EH (cell line): ENCODE results near the gene SLC9A3.
"Not testable (repeated sequence)": the region's sequence is repeated elsewhere in the genome, so short reads cannot be mapped to it uniquely, and the experiment has no call there.

ENCODE experiments used
- DNase-seq: peaks from one replicate; pipeline ENCODE4 v3.0.0-alpha.2; 2015; ENCODE audit warnings: low read depth

The SLC9A3 gene

DNA sequence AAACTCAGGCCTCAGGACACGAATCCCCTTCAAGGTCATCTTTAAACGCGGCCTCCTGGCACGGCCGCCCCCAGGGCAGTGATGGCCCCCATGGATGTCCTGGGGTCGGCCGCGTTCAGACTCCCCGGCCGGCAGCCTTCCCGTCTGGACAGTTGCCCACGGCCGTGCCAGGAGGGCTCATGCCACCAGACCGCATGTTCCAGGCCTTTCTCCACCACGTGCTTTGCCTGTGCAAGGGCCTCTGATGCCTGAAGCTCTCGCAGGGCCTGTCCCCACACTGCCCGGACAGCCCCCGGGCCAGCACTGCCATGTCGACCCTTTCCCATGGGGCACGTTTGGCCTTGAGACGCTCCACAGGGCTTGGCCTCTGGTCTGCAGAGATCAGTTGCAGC lies 34.6 kb downstream of the SLC9A3 start:
- no peak for DNase-seq

DNA sequence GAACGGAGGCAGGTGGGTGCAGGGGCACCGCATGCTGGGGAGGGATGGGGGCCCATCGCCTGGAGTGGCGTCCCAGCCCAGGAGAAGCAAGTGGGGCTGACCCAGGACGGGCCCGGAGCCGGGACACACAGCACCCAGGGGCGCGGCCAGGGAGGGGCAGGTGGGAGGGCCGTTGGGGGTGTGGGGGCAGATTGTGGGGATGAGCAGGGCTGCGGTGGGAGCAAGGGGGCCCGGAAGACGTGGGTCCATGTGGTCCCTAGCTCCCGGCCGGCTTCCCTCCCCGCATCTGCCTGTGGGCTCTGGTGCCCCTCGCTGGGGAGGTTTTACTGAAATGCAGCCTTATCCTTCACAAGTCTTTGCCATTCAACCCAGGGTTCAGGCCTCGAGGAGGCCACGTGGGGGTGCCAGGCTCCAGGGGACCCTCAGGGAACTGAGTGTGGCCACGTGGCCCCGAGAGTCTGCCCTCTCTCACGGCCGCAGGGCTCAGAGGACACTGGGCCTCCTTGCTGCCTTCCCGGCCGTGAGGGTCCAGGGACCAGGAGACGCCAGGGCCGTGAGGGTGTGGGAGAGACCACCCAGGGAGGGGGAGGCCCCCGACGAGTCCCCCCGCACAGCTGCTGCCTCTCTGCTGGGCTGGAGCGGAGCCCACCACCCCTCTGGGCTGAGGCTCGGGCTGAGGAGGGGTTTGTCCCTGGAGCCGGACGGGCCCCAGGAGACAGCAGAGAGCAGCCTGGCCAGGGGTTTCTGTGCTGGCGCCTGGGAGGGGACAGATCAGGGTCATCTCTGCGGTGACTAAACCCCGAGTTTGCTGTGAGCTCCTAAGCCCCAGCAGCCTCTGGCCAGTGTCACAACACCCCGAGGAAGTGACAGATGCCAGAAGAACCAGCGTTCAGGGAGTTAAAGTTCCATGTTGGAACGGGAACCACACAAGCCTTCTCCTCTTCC lies 35.2 kb downstream of the SLC9A3 start:
- no peak for DNase-seq

DNA sequence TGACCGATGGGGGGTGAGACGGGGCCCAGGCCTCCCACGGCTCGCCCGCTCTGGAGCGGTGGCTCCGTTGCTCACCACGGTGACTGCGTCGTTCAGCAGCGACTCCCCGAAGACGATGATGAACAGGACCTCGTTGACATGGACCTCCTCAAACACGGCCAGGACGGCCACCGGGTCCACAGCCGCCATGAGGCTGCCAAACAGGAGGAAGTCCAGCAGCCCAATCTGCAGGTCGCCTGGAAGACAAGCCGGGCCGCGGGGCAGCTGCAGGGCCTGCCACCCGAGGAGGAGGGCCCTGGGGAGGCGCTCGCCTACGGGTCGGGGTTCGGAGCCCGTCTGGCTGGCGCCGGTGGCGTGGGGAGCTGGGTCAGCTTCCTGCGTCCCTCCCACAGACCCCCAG lies 36.0 kb downstream of the SLC9A3 start:
- DNase-seq = no peak

DNA sequence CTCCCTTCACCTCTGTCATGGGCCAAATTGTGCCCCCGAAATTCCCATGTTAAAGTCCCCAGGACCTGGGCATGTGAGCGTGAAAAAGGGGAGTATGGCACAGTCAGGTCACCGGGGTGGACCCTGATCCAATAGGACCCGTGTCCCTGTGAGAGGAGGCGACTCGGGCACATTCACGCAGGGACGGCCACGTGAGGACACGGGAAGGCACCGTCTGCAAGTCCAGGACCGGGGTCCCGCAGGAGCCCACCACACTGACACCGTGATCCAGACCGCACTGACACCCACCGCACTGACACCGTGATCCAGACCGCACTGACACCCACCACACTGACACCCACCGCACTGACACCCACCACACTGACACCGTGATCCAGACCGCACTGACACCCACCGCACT lies 37.7 kb downstream of the SLC9A3 start:
- DNase-seq = not testable (repeated sequence)

DNA sequence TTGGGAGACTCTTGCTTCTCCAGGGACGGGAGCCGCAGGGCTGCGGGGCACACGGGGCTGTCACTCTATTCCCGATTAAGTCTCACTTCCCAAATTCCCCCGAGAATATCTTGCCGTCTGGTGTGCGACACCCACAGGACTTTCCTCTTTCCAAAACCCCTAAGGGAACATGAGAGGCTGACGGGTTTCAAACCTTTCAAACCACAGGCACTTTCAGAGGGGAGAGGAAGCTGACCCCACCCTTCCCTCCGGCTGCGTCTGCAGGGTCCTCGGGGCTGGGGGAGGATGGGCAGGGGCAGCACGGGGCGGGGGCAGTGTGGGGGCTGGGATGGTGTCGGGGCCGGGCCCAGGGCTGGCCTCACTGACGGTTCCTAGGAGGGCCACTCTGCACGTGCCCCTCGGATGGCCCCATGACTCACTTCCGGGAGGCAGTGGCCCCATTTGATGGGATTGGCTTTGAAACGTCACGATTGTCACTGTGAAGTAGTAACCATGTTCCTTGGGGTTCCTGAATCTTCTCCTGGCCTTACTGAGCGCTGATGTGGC lies 38.2 kb downstream of the SLC9A3 start:
- peak; percentile 18 for DNase-seq

DNA sequence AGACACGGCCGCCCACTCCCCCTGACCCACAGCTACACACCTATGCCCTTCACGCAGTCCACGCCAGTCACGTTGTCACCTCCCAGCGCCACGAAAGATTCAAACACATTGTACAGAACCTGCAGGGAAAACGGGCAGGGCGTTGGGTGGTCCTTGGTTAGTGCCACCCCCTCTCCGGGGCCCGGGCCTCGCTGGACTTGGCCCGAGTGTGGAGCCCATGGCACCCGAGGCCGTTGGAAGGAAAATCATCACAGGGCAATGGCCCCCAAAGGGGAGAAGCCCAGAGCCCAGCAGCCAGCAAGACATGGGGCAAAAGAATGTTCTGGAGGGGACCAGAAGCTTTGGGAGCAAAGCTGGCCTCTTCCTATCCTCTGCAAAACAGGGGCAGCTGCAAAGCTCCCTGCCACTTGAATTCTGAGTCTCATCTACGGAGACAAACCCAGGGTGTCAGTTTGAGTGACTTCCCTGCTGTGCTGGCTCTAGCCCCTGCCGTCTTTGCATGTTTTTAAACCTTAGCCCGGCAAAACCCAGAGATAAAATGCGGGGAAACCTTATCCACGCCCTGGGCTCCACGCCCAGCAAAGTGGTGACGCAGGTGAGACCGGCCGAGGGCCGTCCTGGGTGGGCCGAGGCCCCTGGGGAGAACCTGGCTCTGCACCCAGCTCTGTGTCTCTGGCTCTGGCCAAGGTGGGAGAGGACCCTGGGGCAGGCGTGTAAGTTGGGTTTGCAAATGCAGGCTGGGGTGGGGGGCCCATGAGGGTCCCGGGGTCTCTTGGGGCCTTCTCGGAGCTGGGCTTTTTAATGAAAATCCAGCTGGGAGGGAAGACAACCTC lies 38.9 kb downstream of the SLC9A3 start:
- no peak for DNase-seq

DNA sequence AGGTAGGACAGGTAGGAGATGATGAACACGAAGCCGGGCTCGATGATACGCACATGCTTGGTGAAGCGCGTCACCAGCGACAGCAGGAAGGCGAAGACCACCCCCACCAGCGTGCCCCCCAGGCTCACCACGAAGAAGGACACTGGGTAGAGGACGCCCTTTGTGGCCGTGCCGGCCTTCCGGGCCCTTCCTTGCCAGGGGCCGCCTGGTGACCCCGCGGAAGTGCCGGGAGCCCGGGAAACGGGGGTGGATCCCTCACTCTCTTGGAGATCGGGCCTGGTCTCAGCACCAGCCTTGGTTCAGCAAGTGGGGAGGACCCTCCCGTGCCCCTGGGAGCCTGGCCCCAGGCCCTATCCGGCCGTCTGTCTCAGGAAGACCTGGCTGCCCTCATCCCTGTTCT lies 39.7 kb downstream of the SLC9A3 start:
- no peak for DNase-seq

DNA sequence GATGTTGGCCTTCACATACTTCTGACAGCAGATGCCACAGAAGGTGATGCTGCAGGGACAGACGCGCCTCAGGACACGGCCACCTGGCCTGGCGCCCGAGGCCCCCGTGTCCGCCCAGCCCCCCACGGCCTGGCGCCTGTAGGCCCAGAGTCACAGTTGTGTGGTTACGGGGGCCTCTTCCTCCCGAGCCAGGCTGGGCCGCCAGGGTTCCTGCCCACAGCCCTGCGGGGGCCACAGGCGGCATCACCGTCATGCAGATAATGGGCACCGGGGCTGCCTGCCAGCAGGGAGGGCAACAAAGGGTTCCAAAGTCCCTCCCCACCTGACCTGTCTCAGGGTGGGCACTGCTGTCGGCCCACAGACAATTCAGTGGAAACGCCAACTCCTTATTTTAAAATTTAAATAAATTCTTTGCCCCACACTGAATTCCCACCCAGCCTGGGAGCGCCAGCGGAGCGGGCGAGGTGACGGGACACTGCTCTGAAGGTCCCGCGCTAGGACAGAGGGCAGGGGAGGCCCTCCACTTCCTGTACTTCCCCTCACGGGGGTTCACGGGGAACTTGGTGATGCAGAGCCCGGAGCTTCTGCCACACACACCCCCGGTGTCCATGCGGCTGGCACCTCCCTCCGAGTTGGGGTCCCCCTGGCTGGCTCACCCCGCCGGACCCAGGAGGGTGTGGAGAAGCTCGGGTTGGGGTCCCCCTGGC lies 40.7 kb downstream of the SLC9A3 start:
- DNase-seq = no peak

DNA sequence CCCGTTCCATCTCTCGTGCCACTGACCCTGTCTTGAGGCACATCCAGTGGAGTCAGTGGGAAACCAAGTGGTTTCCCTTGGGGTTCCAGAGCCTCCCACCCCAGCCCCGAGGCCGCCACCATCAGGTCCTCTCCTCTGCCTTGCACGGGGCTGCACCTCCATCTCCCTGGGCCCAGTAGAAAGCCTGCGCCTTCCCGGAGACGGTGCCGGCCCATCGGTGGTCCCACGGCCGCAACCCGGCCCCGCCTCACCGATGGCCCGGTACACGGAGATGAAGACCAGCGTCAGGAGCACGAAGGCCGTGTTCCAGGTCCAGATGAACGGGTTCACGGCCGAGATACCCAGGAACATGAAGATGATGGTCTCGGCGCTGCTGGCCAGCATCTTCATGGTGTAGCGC lies 41.2 kb downstream of the SLC9A3 start:
- no peak for DNase-seq

DNA sequence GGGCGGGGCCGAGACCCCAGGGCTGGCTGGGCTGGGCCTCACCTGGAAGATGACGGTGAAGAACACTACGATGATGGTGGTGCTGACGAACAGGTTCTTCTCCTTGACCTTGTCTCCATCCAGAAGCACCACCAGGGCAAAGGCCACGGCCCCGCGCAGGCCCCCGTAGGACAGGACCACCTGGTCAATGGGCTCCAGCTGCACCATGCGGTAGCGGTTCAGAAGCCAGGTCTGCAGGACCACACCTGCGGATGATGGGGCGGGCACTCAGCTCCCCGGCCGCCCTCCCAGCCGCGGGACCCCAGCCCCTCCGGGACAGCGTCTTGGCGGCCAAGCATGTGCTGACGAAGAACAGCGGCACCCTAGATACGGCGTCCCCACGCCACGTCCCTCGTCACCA lies 41.7 kb downstream of the SLC9A3 start:
- no peak for DNase-seq

DNA sequence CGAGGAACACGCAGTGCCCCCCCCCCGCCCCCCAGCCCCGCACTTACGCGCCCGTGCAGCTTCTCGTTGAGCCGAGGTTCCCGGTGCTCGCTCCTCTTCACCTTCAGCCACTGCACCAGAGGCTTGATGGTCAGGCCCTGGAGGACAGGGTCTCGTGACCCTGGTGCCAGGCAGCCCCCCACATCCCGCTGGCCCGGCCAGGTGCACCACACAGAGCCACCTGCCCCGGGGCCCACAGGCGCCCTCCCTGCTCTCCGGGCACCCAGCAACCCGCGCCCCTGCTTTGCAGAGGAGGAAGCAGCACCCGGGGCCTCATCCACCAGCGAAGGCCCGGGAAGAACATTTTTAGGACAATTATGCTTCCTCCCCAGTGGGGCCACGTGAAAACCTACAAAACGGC lies 42.2 kb downstream of the SLC9A3 start:
- no peak for DNase-seq

DNA sequence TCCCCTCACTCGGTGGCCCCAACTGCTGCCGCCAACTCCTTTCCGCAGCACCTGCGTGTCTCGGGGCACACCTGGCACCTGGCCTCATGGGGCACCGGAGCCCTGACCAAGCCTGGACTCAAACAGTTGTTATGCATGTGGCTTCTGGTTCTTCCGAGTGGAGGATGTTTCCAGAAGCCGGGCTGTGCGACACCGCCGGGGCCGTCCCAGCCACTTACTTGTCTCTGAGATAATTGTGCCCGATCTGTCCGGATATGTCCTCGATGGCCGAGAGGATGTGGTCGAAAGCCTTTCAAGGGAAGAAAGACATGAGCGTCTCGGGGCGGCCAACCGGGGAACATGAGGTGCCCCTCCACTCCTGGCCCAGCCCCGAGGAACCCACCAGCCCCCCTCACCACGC lies 42.9 kb downstream of the SLC9A3 start:
- no peak for DNase-seq

DNA sequence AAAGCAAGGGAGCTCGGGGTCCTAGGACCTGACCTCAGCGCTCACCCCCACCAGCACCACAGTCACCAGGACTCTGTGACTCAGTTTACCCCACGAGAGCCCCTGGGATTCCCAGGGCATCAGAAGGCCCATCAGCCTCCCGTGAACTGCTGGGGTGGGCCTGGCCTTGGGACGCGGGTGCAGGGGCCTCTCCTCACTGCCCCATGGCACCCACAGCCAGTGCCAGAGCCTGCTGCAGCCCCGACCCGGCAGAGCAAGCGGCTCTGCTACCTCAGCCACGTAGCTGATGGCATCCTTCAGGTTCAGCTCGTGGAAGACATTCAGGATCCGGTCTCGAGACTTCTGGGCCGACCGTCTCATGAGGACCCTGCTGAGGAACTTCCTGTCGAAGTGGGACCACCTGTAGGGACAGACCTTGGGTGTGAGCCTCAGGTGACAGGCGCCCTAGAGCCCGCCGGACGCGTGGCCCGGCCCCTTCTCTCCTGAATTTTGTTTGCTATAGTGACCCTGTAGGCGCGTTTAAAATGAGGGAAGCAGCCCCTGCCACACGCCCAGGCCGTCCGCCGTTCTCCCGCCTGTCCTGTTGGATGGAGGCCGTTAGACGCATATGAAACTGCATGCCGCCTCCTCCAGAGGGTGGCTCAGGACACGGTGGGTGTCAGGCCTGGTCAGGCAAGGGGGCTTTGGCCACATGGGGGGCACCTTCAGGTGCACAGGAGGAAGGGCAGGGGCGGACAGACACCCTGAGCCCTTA lies 44.5 kb downstream of the SLC9A3 start:
- no peak for DNase-seq

DNA sequence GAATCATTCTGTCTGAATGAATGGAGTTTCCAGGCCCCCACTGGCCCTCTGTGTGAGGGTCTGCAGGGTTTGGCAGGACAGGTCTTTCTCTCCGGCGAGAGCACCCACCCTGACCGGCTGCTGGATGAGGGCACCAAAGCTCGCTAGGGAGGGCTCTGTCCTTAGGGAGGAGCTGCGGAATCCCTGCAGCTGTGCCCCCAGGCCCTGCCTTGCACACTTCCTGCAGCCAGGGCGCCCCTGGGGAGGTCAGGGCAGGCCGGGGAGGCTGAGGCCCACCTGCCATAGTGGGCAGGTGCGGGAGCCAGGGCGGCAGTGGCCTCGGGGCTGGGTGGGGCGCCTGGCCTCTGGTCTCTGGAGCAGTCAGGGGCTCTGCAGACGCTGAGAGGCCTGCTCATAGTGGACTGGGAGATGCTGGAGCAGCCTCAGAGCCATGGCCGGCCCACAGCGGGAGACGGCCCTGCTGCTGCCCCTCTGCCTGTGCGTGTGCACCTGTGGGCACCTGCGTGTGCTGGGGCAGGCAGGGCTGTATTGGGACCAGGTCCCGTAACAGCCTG lies 45.2 kb downstream of the SLC9A3 start:
- no peak for DNase-seq

DNA sequence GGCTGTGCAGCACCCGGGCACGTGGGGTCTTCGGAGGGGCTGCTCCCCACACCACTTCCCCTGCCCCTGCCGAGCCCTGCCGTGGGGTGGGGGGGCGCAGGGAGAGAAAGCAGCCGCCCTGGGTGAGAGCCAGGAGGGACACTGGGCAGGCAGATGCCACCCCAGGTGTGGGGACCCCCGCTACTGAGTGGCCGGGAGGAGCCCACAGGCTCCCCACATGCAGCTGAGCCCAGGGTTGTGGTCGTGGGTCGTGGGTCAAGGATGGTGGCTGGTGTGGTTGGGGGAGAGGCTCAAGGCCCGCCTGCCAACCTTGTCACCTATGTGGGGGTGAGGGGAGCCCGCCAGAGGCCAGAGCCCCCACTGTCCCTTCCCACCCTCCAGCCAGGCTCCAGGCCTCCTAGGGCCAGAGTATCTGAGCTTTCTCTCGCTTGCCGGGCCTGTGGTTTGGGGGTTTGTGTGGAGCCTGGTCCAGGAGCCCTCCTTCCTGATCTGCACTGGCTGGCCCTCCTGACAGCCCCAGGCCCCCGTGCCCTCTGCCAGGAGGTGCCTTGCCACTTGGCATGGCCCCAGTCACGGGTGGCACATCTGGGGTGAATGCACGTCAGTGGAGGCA lies 45.8 kb downstream of the SLC9A3 start:
- no peak for DNase-seq

DNA sequence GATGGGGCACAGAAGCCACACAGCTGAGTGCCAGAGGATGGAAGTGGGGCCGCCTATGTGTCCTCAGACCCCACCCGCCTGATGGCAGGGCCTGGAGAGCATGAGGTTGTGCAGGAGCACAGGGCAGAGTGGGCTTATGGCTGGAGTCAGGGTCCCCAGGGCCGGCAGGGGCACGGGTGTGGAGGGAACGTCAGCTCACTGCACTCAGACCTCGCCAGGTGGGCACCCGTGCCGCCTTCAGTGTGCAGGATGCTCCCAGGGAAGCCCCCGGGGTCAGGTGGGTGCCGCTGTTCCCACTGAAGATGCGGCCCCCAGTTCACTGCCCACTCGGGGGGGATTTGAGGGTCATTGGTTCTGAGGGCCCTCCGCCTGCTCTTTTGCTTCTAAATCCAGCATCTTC lies 46.4 kb downstream of the SLC9A3 start:
- no peak for DNase-seq

DNA sequence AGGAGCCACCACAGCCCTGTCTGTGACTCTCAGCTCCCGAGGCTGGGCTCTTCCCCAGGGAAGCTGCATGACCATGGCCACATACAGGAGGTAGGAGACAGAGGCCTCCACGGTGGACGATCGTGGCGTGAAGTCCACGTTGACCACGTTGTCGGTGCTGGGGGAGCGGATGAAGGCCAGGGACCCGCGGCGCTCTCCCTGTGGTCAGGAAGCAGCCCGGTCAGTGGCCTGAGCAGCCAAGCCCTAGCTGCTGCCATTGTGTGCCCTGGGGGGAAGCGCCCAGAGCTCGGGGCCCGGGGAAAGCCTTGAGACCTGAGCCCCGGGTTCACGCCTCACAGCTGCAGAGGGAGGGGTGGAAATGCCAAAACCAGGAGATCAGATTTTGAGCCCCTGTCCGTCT lies 47.0 kb downstream of the SLC9A3 start:
- DNase-seq = no peak

DNA sequence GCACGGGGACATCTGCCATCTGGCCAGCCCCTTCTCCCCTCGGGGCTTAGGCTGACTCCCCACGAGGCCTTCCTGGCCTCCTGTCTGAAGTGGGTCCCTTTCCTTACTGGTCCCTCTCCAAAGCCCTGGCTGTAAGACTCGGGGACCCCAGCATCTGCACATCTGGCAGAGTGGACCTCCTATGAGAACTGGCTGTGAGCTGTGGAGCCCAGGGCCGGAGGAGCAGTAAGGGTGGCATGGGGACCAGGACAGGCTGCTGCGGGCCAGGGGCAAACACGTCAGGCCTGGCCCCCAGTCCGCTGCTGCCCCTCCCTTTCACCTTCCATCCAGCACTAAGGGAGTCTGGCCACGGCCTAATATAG lies 47.5 kb downstream of the SLC9A3 start:
- no peak for DNase-seq

DNA sequence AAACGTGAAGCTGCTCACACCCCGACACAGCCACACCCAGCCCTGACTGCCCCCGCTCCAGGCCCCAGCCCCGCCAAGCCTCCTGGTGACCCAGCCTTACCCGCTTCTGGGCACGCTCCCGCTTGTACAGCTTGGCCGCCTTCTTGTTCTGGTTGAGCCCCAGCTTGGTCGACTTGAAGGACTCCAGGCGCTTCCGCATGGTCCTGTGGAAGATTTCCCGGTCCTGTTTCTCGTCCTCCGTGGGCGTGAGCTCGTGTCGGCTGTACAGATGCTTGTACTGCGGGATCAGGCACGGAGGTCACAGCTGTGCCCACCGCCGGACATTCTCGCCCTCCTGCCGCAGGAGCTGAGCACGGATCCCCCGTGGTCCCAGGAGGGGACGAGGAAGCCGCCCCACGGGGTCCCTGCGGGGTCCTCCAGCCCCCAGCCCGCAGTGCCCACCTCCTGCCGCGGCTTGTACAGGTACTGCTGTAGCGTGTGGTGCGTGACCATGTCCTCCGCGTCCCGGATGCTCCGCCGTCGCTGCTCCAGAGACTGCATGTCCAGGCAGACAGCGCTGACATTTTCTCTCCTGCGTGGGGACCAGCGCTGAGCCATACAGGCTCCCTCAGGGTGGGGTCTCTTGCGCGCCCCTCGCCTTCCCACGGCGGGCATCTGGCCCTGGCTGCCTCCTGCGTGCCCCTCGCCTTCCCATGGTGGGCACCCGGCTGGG lies 48.0 kb downstream of the SLC9A3 start:
- DNase-seq = no peak

DNA sequence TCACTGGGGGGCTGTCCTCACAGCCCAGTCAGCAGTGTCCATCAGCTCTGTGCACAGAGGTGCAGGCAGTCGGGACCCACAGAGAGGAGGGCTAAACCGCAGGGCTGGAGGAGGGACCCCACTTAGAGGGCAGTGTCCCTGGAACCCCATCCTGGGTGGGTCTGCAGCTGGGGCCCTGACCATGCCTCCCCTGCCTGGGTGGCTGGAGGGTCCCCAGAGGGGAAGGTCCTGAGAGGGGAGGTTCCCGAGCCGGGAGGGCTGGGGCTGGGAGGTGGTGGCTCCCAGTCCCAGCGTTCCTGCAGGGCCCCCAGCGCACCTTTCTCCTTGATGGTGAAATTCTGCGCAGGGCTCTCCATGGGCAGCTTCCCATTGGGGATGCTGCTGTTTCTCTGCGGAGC lies 48.5 kb downstream of the SLC9A3 start:
- DNase-seq = no peak
